NCI-H69 (cell line): Measurements from ENCODE around the gene KCNQ1.
A peak's percentile ranks its signal among the peaks of the same experiment; 100 is the strongest.

Experiments used
- DNase-seq: peaks from one replicate; lab custom pipeline; 2025; lab: John Stamatoyannopoulos, UW

The KCNQ1 gene

GRCh38 chr11:2779981-2780849 is 335.4 kb downstream of the KCNQ1 start:
- no peak for DNase-seq

GRCh38 chr11:2780850-2781407 is 336.1 kb downstream of the KCNQ1 start:
- no peak for DNase-seq

- no peak for DNase-seq
These were observed 336.8 kb downstream of the KCNQ1 start for GRCh38 chr11:2781408-2782274.

- DNase-seq, result no peak
These were observed 338.0 kb downstream of the KCNQ1 start for GRCh38 chr11:2782769-2783168.

- no peak for DNase-seq
These were observed 338.8 kb downstream of the KCNQ1 start for GRCh38 chr11:2783536-2784082.

GRCh38 chr11:2787816-2788167 is 343.0 kb downstream of the KCNQ1 start:
- DNase-seq, result no peak

- DNase-seq, result no peak
These were observed 343.6 kb downstream of the KCNQ1 start for GRCh38 chr11:2788168-2789071.

GRCh38 chr11:2789331-2789730 is 344.5 kb downstream of the KCNQ1 start:
- no peak for DNase-seq

GRCh38 chr11:2789791-2790567 is 345.2 kb downstream of the KCNQ1 start:
- no peak for DNase-seq

GRCh38 chr11:2790568-2790921 is 345.7 kb downstream of the KCNQ1 start:
- DNase-seq, result no peak

- no peak for DNase-seq
These were observed 346.3 kb downstream of the KCNQ1 start for GRCh38 chr11:2791139-2791520.

GRCh38 chr11:2791521-2792380 is 346.9 kb downstream of the KCNQ1 start:
- DNase-seq, result peak; percentile 75

- no peak for DNase-seq
These were observed 347.8 kb downstream of the KCNQ1 start for GRCh38 chr11:2792381-2793250.

GRCh38 chr11:2793701-2794045 is 348.9 kb downstream of the KCNQ1 start:
- DNase-seq, result no peak

- DNase-seq, result no peak
These were observed 349.5 kb downstream of the KCNQ1 start for GRCh38 chr11:2794046-2794967.

GRCh38 chr11:2794968-2795322 is 350.1 kb downstream of the KCNQ1 start:
- no peak for DNase-seq

GRCh38 chr11:2795491-2795991 is 350.7 kb downstream of the KCNQ1 start:
- no peak for DNase-seq

- no peak for DNase-seq
These were observed 351.3 kb downstream of the KCNQ1 start for GRCh38 chr11:2796091-2796490.
